HEK293 (cell line): ENCODE data around the gene VPS9D1.

Experiments used
- CTCF ChIP-seq: fragments of 450-650 bp; formaldehyde crosslinking; IDR thresholded peaks from 2 replicates; pipeline ENCODE4 v1.5.1; 2016; ENCODE audit warnings: missing biosample characterization, missing genetic modification characterization
- GLIS2 ChIP-seq: fragments of 450-650 bp; formaldehyde crosslinking; IDR thresholded peaks from 2 replicates; pipeline ENCODE4 v1.5.1; 2016; ENCODE audit warnings: missing biosample characterization, missing genetic modification characterization
- INSM2 ChIP-seq: fragments of 450-650 bp; formaldehyde crosslinking; IDR thresholded peaks from 2 replicates; pipeline ENCODE4 v1.5.1; 2016; ENCODE audit warnings: missing biosample characterization, missing genetic modification characterization
- KLF1 ChIP-seq: fragments of 450-650 bp; formaldehyde crosslinking; IDR thresholded peaks from 2 replicates; pipeline ENCODE4 v1.5.1; 2016; ENCODE audit warnings: missing biosample characterization, missing genetic modification characterization
- KLF9 ChIP-seq: fragments of 450-650 bp; formaldehyde crosslinking; IDR thresholded peaks from 2 replicates; pipeline ENCODE4 v1.5.1; 2016; ENCODE audit warnings: missing biosample characterization, missing genetic modification characterization, low read depth
- MYNN ChIP-seq: fragments of 450-650 bp; formaldehyde crosslinking; IDR thresholded peaks from 2 replicates; pipeline ENCODE4 v1.5.1; 2016; ENCODE audit warnings: missing biosample characterization, missing genetic modification characterization, borderline replicate concordance
- PATZ1 ChIP-seq: fragments of 450-650 bp; formaldehyde crosslinking; IDR thresholded peaks from 2 replicates; pipeline ENCODE4 v1.5.1; 2016; ENCODE audit warnings: missing biosample characterization, missing genetic modification characterization
- PRDM1 ChIP-seq: fragments of 450-650 bp; formaldehyde crosslinking; IDR thresholded peaks from 2 replicates; pipeline ENCODE4; 2016; ENCODE audit warnings: missing biosample characterization, missing genetic modification characterization
- TCF7L2 ChIP-seq: IDR thresholded peaks from 2 replicates; pipeline ENCODE4 v1.6.1; 2011; ENCODE audit warnings: low read depth, mild to moderate bottlenecking, inconsistent platforms, low read length, moderate library complexity, borderline replicate concordance
- ZBTB49 ChIP-seq: fragments of 450-650 bp; formaldehyde crosslinking; IDR thresholded peaks from 2 replicates; pipeline ENCODE4 v1.5.1; 2016; ENCODE audit warnings: missing biosample characterization, missing genetic modification characterization, low read depth
- ZFP3 ChIP-seq: fragments of 450-650 bp; formaldehyde crosslinking; IDR thresholded peaks from 2 replicates; pipeline ENCODE4 v1.5.1; 2016; ENCODE audit warnings: low read depth, missing biosample characterization, missing genetic modification characterization
- ZNF2 ChIP-seq: fragments of 450-650 bp; formaldehyde crosslinking; IDR thresholded peaks from 2 replicates; pipeline ENCODE4 v1.5.1; 2016; ENCODE audit warnings: missing biosample characterization, missing genetic modification characterization
- ZNF223 ChIP-seq: fragments of 450-650 bp; formaldehyde crosslinking; IDR thresholded peaks from 2 replicates; pipeline ENCODE4 v1.5.1; 2016; ENCODE audit warnings: missing biosample characterization, missing genetic modification characterization
- ZNF324 ChIP-seq: fragments of 450-650 bp; formaldehyde crosslinking; IDR thresholded peaks from 2 replicates; pipeline ENCODE4 v1.5.1; 2016; ENCODE audit warnings: missing biosample characterization, missing genetic modification characterization
- ZNF341 ChIP-seq: fragments of 450-650 bp; formaldehyde crosslinking; IDR thresholded peaks from 2 replicates; pipeline ENCODE4; 2016; ENCODE audit warnings: low read depth, missing biosample characterization, missing genetic modification characterization
- ZNF366 ChIP-seq: fragments of 450-650 bp; formaldehyde crosslinking; conservative IDR thresholded peaks from 2 replicates; pipeline ENCODE4 v1.5.1; 2016; ENCODE audit warnings: missing biosample characterization, missing genetic modification characterization
- ZNF433 ChIP-seq: fragments of 450-650 bp; formaldehyde crosslinking; IDR thresholded peaks from 2 replicates; pipeline ENCODE4 v1.5.1; 2016; ENCODE audit warnings: missing biosample characterization, missing genetic modification characterization, low read depth
- ZNF48 ChIP-seq: fragments of 450-650 bp; formaldehyde crosslinking; IDR thresholded peaks from 2 replicates; pipeline ENCODE4 v1.5.1; 2016; ENCODE audit warnings: missing biosample characterization, missing genetic modification characterization
- ZNF513 ChIP-seq: fragments of 450-650 bp; IDR thresholded peaks from 2 replicates; pipeline ENCODE4 v1.5.1; 2018; ENCODE audit warnings: missing biosample characterization, missing genetic modification characterization
- ZNF580 ChIP-seq: fragments of 450-650 bp; formaldehyde crosslinking; IDR thresholded peaks from 2 replicates; pipeline ENCODE4 v1.5.1; 2016; ENCODE audit warnings: missing biosample characterization, missing genetic modification characterization
- ZNF621 ChIP-seq: fragments of 450-650 bp; formaldehyde crosslinking; IDR thresholded peaks from 2 replicates; pipeline ENCODE4 v1.5.1; 2017; ENCODE audit warnings: missing biosample characterization, missing genetic modification characterization
- ZNF629 ChIP-seq: fragments of 450-650 bp; formaldehyde crosslinking; IDR thresholded peaks from 2 replicates; pipeline ENCODE4 v1.5.1; 2017; ENCODE audit warnings: missing biosample characterization, missing genetic modification characterization
- ZNF76 ChIP-seq: fragments of 450-650 bp; formaldehyde crosslinking; IDR thresholded peaks from 2 replicates; pipeline ENCODE4; 2016; ENCODE audit warnings: low read depth, missing biosample characterization, missing genetic modification characterization, borderline replicate concordance
- ZNF791 ChIP-seq: fragments of 450-650 bp; formaldehyde crosslinking; IDR thresholded peaks from 2 replicates; pipeline ENCODE4 v1.5.1; 2016; ENCODE audit warnings: missing biosample characterization, missing genetic modification characterization
- ZSCAN30 ChIP-seq: fragments of 450-650 bp; IDR thresholded peaks from 2 replicates; pipeline ENCODE4 v1.5.1; 2018; ENCODE audit warnings: missing biosample characterization, mild to moderate bottlenecking, missing genetic modification characterization, moderate library complexity
- ZXDB ChIP-seq: fragments of 450-650 bp; formaldehyde crosslinking; IDR thresholded peaks from 2 replicates; pipeline ENCODE4 v1.5.1; 2016; ENCODE audit warnings: missing biosample characterization, missing genetic modification characterization
- TF ChIP-seq, protein P1 (sequence below): fragments of 450-650 bp; formaldehyde crosslinking; IDR thresholded peaks from 2 replicates; pipeline ENCODE4 v1.5.1; 2017; ENCODE audit warnings: missing biosample characterization, missing genetic modification characterization

Gene VPS9D1

GRCh38 chr16:89700100-89700648 lies 20.5 kb downstream of the VPS9D1 start (continued):
- peak; percentile 74; the same call in 1 of the 2 replicates for TF ChIP-seq ZNF76 (tag by site-specific recombination)
- TF ChIP-seq KLF1, result peak; percentile 86
- TF ChIP-seq PATZ1 (tag by site-specific recombination), result peak; percentile 84
- TF ChIP-seq, protein P1, sequence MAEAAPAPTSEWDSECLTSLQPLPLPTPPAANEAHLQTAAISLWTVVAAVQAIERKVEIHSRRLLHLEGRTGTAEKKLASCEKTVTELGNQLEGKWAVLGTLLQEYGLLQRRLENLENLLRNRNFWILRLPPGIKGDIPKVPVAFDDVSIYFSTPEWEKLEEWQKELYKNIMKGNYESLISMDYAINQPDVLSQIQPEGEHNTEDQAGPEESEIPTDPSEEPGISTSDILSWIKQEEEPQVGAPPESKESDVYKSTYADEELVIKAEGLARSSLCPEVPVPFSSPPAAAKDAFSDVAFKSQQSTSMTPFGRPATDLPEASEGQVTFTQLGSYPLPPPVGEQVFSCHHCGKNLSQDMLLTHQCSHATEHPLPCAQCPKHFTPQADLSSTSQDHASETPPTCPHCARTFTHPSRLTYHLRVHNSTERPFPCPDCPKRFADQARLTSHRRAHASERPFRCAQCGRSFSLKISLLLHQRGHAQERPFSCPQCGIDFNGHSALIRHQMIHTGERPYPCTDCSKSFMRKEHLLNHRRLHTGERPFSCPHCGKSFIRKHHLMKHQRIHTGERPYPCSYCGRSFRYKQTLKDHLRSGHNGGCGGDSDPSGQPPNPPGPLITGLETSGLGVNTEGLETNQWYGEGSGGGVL (tag by site-specific recombination), result peak; percentile 35; the same call in 1 of the 2 replicates
- no peak for TF ChIP-seq ZNF513
- peak; percentile 99 for TF ChIP-seq ZNF629 (tag by site-specific recombination)
- no peak for TF ChIP-seq ZNF48 (tag by site-specific recombination)
- TF ChIP-seq KLF9 (tag by site-specific recombination), result peak; percentile 91
- peak; percentile 65; the same call in 1 of the 2 replicates for TF ChIP-seq ZNF324 (tag by site-specific recombination)
- TF ChIP-seq MYNN (tag by site-specific recombination), result peak; percentile 82
- no peak for TF ChIP-seq ZNF433 (tag by site-specific recombination)
- TF ChIP-seq CTCF (tag by site-specific recombination), result peak; percentile 90
- no peak for TF ChIP-seq ZBTB49 (tag by site-specific recombination)
- no peak for TF ChIP-seq TCF7L2
- TF ChIP-seq ZFP3, result no peak
- no peak for TF ChIP-seq ZNF223
- TF ChIP-seq PRDM1, result peak; percentile 82
- TF ChIP-seq ZNF621 (tag by site-specific recombination), result no peak
- TF ChIP-seq INSM2 (tag by site-specific recombination), result peak; percentile 66
- 0 out of 2 replicates have a peak, but pooled peaks have one; percentile 44 for TF ChIP-seq ZNF366 (tag by site-specific recombination)
- peak; percentile 49; the same call in 1 of the 2 replicates for TF ChIP-seq ZNF2
- no peak for TF ChIP-seq ZNF791 (tag by site-specific recombination)
- peak; percentile 84 for TF ChIP-seq GLIS2 (tag by site-specific recombination)
- peak; percentile 46; the same call in 1 of the 2 replicates for TF ChIP-seq ZSCAN30 (tag by site-specific recombination)
- TF ChIP-seq ZXDB, result peak; percentile 86
- TF ChIP-seq ZNF341, result no peak; the same call in 1 of the 2 replicates
- 0 out of 2 replicates have a peak, but pooled peaks have one; percentile 31 for TF ChIP-seq ZNF580
